ENCODE measurements around the gene ADAMTS8. TPM values are rescaled to one million over a fixed set of nuclear protein-coding genes. Genes with fewer than 3 reads are reported as not detected.

ADAMTS8 gene
- total and polyA plus RNA-seq, 10 donors: 0.30 to 2.5 (median 0.73) TPM; not detected in 1

GRCh38 chr11:130471731-130472433 lies 43.5 kb upstream of the ADAMTS8 start:
- no peak for TF ChIP-seq POLR2A (IDR thresholded peaks at IDR 0.05)
- 81 to 91% (median 86%) methylated on average over 5 to 11 of the region's 11 CpGs for WGBS, 5 donors

GRCh38 chr11:130470832-130471706 lies 42.7 kb upstream of the ADAMTS8 start:
- no peak for DNase-seq

More at GRCh38 chr11:130471731-130472433, 43.5 kb upstream of the ADAMTS8 start:
- no peak for DNase-seq
- intact Hi-C loops (cut with DNase I; ENCODE audit: low total_unique reads): no loop called here
- H3K27ac ChIP-seq: no peak overlapping the region
- no peaks in the 10 kb centered on the region for H3K9me3 ChIP-seq
- peaks cover 0 to 13% (median 0%) of the 10 kb centered on the region in 6 donors for H3K36me3 ChIP-seq
- H3K4me1 ChIP-seq: peaks cover 0 to 4% (median under 1%) of the 10 kb centered on the region in 6 donors
- H3K27me3 ChIP-seq (replicated peaks in 1 of 7): peaks cover 0 to 4% (median 0%) of the 10 kb centered on the region in 7 donors
- H3K4me3 ChIP-seq: no peak overlapping the region

GRCh38 chr11:130469181-130469580 lies 40.8 kb upstream of the ADAMTS8 start:
- TF ChIP-seq POLR2A (IDR thresholded peaks at IDR 0.05) (no peak), POLR2AphosphoS5 (IDR thresholded peaks at IDR 0.05) (no peak)
- TF ChIP-seq, protein P1, sequence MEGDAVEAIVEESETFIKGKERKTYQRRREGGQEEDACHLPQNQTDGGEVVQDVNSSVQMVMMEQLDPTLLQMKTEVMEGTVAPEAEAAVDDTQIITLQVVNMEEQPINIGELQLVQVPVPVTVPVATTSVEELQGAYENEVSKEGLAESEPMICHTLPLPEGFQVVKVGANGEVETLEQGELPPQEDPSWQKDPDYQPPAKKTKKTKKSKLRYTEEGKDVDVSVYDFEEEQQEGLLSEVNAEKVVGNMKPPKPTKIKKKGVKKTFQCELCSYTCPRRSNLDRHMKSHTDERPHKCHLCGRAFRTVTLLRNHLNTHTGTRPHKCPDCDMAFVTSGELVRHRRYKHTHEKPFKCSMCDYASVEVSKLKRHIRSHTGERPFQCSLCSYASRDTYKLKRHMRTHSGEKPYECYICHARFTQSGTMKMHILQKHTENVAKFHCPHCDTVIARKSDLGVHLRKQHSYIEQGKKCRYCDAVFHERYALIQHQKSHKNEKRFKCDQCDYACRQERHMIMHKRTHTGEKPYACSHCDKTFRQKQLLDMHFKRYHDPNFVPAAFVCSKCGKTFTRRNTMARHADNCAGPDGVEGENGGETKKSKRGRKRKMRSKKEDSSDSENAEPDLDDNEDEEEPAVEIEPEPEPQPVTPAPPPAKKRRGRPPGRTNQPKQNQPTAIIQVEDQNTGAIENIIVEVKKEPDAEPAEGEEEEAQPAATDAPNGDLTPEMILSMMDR (IDR thresholded peaks at IDR 0.05 in 8 of 11, conservative IDR thresholded peaks at IDR 0.05 in 3 of 11): no peak
- Histone ChIP-seq H3K36me3 (peaks cover 0 to 17% (median 0%) of the 10 kb centered on the region in 6 donors), H3K9me3 (no peaks in the 10 kb centered on the region), H3K4me1 (no peaks in the 10 kb centered on the region), H3K4me3 (no peak overlapping the region), H3K27ac (no peak overlapping the region), H3K27me3 (replicated peaks in 1 of 7) (peaks cover 0 to 4% (median 0%) of the 10 kb centered on the region in 7 donors)
- DNase-seq: no peak
- intact Hi-C loops (cut with DNase I; ENCODE audit: low total_unique reads): no loop called here
- 93 to 100% (median 95%) methylated on average over 5 to 6 of the region's 6 CpGs for WGBS, 5 donors

More at GRCh38 chr11:130470832-130471706, 42.7 kb upstream of the ADAMTS8 start:
- no peaks in the 10 kb centered on the region for H3K9me3 ChIP-seq
- no peak for TF ChIP-seq POLR2A (IDR thresholded peaks at IDR 0.05)
- TF ChIP-seq, protein P1 (IDR thresholded peaks at IDR 0.05 in 8 of 11, conservative IDR thresholded peaks at IDR 0.05 in 3 of 11): no peak
- no peak for TF ChIP-seq POLR2AphosphoS5 (IDR thresholded peaks at IDR 0.05)
- no peak overlapping the region for H3K27ac ChIP-seq
- H3K4me3 ChIP-seq: no peak overlapping the region
- no peaks in the 10 kb centered on the region for H3K4me1 ChIP-seq
- H3K27me3 ChIP-seq (replicated peaks in 1 of 7): peaks cover 0 to 4% (median 0%) of the 10 kb centered on the region in 7 donors
- 86 to 94% (median 89%) methylated on average over 19 to 20 of the region's 20 CpGs for WGBS, 5 donors
- intact Hi-C loops (cut with DNase I; ENCODE audit: low total_unique reads): no loop called here
- H3K36me3 ChIP-seq: peaks cover 0 to 17% (median 0%) of the 10 kb centered on the region in 6 donors

- no peaks in the 10 kb centered on the region for H3K4me1 ChIP-seq
- WGBS, 5 donors: 69 to 83% (median 79%) methylated on average over 10 of the region's 10 CpGs
- no peak overlapping the region for H3K27ac ChIP-seq
- H3K36me3 ChIP-seq: peaks cover 0 to 5% (median 0%) of the 10 kb centered on the region in 6 donors
- no peak overlapping the region for H3K4me3 ChIP-seq
- no peaks in the 10 kb centered on the region for H3K9me3 ChIP-seq
- H3K27me3 ChIP-seq (replicated peaks in 1 of 7): peaks cover 0 to 2% (median 0%) of the 10 kb centered on the region in 7 donors
- TF ChIP-seq, protein P1 (IDR thresholded peaks at IDR 0.05 in 8 of 11, conservative IDR thresholded peaks at IDR 0.05 in 3 of 11): no peak
- TF ChIP-seq POLR2AphosphoS5 (IDR thresholded peaks at IDR 0.05) (no peak), POLR2A (IDR thresholded peaks at IDR 0.05) (no peak)
- DNase-seq: no peak
- intact Hi-C loops (cut with DNase I; ENCODE audit: low total_unique reads): no loop called here
These were observed 38.9 kb upstream of the ADAMTS8 start for GRCh38 chr11:130467116-130467900.

Measured in spleen (tissue), 11 donors.